Kidney (tissue), 14 donors: ENCODE measurements around the gene ACTN4. TPM values are rescaled to one million over a fixed set of nuclear protein-coding genes. Genes with fewer than 3 reads are reported as not detected.

Experiments
- DNase-seq, 5 donors: peaks; one replicate each; pipeline ENCODE4 v3.0.0-alpha.2; 2013 to 2020
- FAIRE-seq: peaks from 2 replicates; lab custom pipeline; 2012; peaks lifted over from hg19 to GRCh38; lab: Jason Lieb, UNC
- H3K27ac ChIP-seq, 2 donors: one replicate each; pipeline ENCODE4 v1.7.0; 2013; ENCODE audit warnings: low read depth in 2 of 2, low read length in 2 of 2, inconsistent platforms in 1 of 2
- H3K27me3 ChIP-seq: one replicate; pipeline ENCODE4 v1.7.1; 2013; ENCODE audit warnings: low read length, inconsistent platforms; ENCODE audit not compliant: control insufficient read depth, insufficient read depth
- H3K36me3 ChIP-seq, 3 donors: one replicate each; pipeline versions ENCODE4 v1.7.0 to v1.7.1; 2013; ENCODE audit warnings: low read length in 3 of 3, control low read depth in 1 of 3, inconsistent platforms in 1 of 3; ENCODE audit not compliant: insufficient read depth in 3 of 3, control insufficient read depth in 2 of 3
- H3K4me1 ChIP-seq, 3 donors: one replicate each; pipeline versions ENCODE4 v1.7.0 to v1.7.1; 2013; ENCODE audit warnings: low read length in 3 of 3, inconsistent platforms in 1 of 3, low read depth in 1 of 3; ENCODE audit not compliant: control insufficient read depth in 2 of 3, insufficient read depth in 2 of 3
- H3K4me3 ChIP-seq, 3 donors: one replicate each; pipeline versions ENCODE4 v1.7.0 to v1.8.1; 2013; ENCODE audit warnings: low read length in 3 of 3, control low read depth in 1 of 3, inconsistent platforms in 1 of 3
- H3K9ac ChIP-seq, 3 donors: one replicate each; pipeline versions ENCODE4 v1.7.0 to v1.7.1; 2013; ENCODE audit warnings: low read length in 3 of 3, control low read depth in 1 of 3, inconsistent platforms in 1 of 3
- H3K9me3 ChIP-seq, 3 donors: one replicate each; pipeline versions ENCODE4 v1.7.0 to v1.7.1; 2013; ENCODE audit warnings: low read length in 3 of 3, control low read depth in 1 of 3, inconsistent platforms in 1 of 3; ENCODE audit not compliant: control insufficient read depth in 2 of 3, insufficient read depth in 1 of 3
- CTCF ChIP-seq: IDR thresholded peaks from 3 replicates; pipeline ENCODE4 v1.5.1; 2012; ENCODE audit warnings: mild to moderate bottlenecking, moderate library complexity, borderline replicate concordance; ENCODE audit not compliant: insufficient read depth; ENCODE audit errors: extremely low read depth
- intact Hi-C: fragments of 100-400 bp; cut with DNase I; formaldehyde crosslinking; loops from one replicate; pipeline ENCODE4 v1.11.1; 2022
- polyA plus RNA-seq: library from polyadenylated mRNA; stranded (reverse); fragments of 350-450 nt; fragmentation: Illumina TruSeq; extraction: RNeasy Lipid Tissue Mini Kit (QIAGEN cat#74804); gene quantifications from one replicate; pipeline ENCODE4 v1.2.3, GENCODE V29; 2014; ENCODE audit warnings: low read depth, low replicate concordance; ENCODE audit not compliant: insufficient read depth
- total RNA-seq: library from RNA; stranded (reverse); fragmentation: NEBNext Ultra II Directional; extraction: Animal tissue kit (Norgen Biotek cat#: 25700); gene quantifications from one replicate; pipeline ENCODE4 v1.2.1, GENCODE V29; 2021
- donor health status: control.
- donor health status: control.
- donor health status: control.
- donor health status: control.
- donor health status: control.
- donor health status: DM: yes; HTN: yes; CAD: no.
- donor health status: Normal renal cell carcinoma (clear cell type).

Gene ACTN4
- total and polyA plus RNA-seq, 2 donors from 2014 or later = 231 to 606 TPM

DNA sequence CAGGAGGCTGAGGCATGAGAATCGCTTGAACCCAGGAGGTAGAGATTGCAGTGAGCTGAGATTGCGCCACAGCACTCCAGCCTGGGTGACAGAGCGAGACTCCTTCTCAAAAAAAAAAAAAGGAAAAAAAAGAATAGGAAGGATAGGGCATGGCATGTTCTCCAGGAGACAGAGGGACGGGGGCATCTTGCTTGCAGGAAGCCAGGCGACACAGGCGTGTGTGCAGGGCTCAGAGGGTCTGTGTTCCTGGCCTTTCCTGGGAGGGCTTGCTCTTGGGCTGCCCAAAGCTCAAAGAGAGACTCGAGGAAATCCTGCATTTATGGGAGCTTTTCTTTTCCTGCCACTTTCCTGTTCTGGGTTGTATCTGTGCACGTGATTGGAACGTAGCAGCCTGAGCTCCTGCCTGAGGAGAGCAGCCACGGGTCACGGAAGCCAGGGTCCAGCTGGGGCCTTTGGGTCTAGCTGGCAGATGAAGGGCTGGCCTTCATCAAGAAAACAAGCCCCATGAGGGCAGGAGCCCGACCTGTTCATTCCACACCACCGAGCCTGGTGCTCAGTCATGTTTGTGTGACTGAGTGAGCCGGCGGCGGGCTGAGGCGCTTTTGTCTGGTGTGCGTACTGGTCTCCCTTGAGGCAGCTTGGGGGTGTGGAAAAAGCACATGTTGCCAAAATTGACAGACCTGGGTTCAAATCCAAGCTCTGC lies 52.3 kb downstream of the ACTN4 start:
- FAIRE-seq = no peak
- Histone ChIP-seq H3K4me3 (no peak overlapping the region), H3K36me3 (peaks cover 0 to 54% (median 16%) of the 10 kb centered on the region in 3 donors), H3K27me3 (no peaks in the 10 kb centered on the region), H3K4me1 (peaks cover 0 to 66% (median 65%) of the 10 kb centered on the region in 3 donors), H3K9me3 (no peaks in the 10 kb centered on the region), H3K27ac (peak overlapping the region; percentile 82 to 90), H3K9ac (peak overlapping the region in 1 of 3 donors; percentile 22)
- intact Hi-C loops = no loop called here
- no peak for TF ChIP-seq CTCF
- no peak for DNase-seq

- Histone ChIP-seq H3K9ac (peak overlapping the region in 1 of 3 donors; percentile 64), H3K36me3 (peaks cover 4 to 60% (median 23%) of the 10 kb centered on the region in 3 donors), H3K27me3 (no peaks in the 10 kb centered on the region), H3K27ac (peak overlapping the region; percentile 82 to 90), H3K4me1 (peaks cover 0 to 61% (median 59%) of the 10 kb centered on the region in 3 donors), H3K4me3 (no peak overlapping the region), H3K9me3 (no peaks in the 10 kb centered on the region)
- intact Hi-C loops = no loop called here
- DNase-seq = no peak
- no peak for FAIRE-seq
- no peak for TF ChIP-seq CTCF
Measured at GRCh38 chr19:38700350-38700901, 53.0 kb downstream of the ACTN4 start.

GRCh38 chr19:38700902-38701454 lies 53.5 kb downstream of the ACTN4 start:
- no peak for FAIRE-seq
- intact Hi-C loops = no loop called here
- H3K9ac ChIP-seq = peak overlapping the region in 1 of 3 donors; percentile 64

More at GRCh38 chr19:38700902-38701454, 53.5 kb downstream of the ACTN4 start:
- Histone ChIP-seq H3K27ac (peak overlapping the region; percentile 82 to 90), H3K36me3 (peaks cover 4 to 66% (median 27%) of the 10 kb centered on the region in 3 donors), H3K27me3 (no peaks in the 10 kb centered on the region), H3K4me3 (no peak overlapping the region), H3K4me1 (peaks cover 0 to 61% (median 54%) of the 10 kb centered on the region in 3 donors), H3K9me3 (no peaks in the 10 kb centered on the region)
- DNase-seq = no peak
- no peak for TF ChIP-seq CTCF
